ENCODE results near the gene KLF14.
"Not testable (repeated sequence)": the region's sequence is repeated elsewhere in the genome, so short reads cannot be mapped to it uniquely, and the experiment has no call there.

Gene KLF14

DNA sequence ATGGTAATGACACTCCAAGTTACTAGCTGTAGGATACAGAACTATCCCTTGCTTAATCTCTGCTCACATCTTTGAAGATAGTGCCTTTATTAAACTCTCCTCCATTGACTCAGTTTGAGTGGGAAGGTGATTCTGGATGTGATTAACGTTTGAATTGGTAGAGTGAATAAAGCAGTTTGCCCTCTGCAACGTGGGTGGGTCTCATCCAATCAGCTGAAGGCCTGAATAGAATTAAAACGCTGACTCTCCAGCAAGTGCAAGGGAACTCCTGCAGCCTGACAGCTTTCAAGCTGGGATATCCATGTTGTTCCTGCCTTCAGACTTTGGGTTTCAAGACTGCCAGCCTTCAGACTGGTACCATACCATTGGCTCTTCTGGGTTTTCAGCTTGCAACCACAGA, 21.6 kb downstream of the KLF14 start:
- DNase-seq (ENCODE audit: low read depth) = no peak

DNA sequence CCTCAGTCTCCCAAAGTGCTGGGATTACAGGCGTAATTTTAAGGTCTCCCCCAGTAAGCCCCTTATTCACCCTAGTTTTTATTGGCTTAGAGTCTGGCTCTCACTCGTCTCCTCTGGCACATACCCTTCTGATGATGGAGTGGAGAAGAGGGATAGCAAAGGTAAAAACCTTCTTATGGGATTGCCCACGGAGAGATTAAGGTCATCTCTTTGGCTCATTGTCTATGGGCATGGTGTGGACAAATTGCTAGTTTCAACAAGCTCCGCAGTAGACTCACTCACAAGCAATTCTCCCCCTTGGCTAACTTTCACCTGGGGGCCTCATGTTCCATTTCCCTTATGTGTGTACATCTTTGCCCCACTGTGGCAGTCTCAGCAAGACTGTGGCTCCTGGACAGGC, 25.2 kb downstream of the KLF14 start:
- DNase-seq (ENCODE audit: low read depth) = no peak

DNA sequence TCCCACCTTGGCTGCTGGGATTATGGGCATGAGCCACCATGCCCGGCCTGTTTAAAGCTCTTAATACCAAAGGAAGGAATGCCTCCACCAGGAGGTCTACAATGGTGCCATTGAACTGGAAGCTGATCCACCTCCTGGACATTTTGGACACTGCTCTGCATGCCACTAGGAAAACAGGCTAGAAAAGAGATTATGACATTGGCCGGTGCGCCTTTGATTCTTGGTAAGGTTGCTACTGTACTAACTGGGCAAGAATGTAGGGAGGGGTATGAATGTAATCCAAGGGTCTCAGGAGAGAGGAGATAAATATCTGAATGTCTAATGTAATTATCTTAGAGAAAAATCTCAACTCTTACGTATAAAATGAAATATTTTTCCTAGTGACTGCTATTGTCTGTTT, 26.0 kb downstream of the KLF14 start:
- DNase-seq (ENCODE audit: low read depth) = no peak

DNA sequence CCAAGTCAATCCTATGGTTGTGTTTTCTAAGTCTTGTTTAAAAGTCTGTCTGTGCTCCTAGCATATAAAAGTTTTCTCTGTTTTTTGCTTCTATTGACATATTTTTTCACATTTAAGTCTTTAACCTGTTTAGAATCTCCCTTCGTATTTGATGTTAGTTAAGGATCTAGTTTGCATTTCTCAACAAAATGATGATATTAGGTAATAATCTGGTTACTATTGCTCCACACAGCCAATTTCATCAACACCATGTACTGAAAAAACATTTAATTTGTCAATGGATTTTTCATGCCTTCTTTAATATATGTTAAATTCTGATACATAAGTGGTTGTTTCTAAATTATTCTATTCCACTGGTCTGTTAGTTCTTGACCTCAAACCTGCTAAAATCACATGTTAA, 30.2 kb downstream of the KLF14 start:
- no peak for DNase-seq (ENCODE audit: low read depth)

DNA sequence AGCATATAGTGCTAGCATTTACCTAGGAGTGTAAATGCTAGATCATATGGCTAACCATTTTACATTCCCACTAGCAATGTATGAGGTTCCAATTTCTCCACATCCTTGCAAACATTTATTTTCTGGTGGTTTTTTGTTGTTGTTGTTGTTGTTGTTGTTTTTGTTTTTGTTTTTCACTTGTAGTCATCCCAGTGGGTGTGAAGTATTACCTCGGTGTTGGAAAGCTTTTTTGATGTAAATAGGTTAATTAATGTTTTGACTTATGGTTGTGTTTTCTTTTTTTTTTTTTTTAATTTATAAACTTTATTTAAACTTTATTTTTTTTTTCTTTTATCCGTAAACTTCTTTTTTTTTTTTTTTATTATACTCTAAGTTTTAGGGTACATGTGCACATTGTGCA, 32.4 kb downstream of the KLF14 start:
- no peak for DNase-seq (ENCODE audit: low read depth)

DNA sequence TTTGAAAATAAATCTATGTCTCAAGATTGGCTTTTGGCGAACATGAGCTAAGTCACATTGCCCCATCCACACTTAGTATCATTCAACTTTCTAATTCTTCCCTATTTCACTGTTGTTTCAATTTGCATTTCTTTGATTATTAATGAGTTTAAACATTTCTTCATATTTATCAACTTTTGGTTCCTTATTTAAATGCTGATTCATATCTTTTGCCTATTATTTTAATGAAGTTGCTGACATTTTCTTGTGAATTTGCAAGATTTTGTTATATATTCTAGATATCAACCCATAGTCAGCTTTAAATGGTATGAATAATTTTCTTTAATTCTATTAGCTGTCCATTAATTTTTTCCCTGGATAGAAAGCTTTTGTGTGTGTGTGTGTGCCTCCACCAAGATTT, 33.2 kb downstream of the KLF14 start:
- no peak for DNase-seq (ENCODE audit: low read depth)

DNA sequence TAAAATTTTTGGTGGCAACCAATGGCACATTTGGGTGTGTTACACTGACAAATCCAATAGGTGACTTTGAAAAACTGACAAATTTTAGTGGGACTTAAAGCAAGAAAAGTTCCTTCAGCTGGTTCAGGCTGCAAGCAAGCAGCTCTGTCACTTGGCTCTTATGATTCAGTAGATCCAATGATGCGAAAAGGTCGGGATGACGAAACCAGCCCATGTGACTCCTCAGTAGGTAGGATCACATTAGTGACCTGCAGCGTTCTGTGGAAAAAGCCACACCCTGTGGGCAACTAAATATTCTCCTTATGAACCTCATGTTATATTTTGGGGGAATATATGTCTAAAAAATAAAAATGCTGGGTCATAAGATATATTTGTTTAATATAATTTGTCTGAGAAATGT, 34.3 kb downstream of the KLF14 start:
- no peak for DNase-seq (ENCODE audit: low read depth)

DNA sequence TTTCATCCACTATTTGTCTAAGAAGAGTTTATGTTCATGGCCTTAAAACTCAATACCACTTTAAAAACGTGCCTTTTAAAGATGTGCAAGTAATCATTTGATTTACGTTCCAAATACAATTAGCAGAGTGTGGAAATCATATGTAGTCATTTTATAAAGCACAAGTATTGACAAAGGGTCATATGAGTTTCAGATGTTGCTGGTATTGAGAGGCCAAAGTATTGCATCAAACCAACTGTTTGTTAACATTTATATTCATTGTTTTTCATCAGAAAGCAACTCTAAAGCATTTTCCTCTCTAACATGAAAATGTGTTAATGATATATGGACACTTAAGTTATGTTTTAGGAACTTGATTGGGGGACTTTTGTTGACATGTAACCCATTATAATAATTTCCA, 36.2 kb downstream of the KLF14 start:
- no peak for DNase-seq (ENCODE audit: low read depth)

DNA sequence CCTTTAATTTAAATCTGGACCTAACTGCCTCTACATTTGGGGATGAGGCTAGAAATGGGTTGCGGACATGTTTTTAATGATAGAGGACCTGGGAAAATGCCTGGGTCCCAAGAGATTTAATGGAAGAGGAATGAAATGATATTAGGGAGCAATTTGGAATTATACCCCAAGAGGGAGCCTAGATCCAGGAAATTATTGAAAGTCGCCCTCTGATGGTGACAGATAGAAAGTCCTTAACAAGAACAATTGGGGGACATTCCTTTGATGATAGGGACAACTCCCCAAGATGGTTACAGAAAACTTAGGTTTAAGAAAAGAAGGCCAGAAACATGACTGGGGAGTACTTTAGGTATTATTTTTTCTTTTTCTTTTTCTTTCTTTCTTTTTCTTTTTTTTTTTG, 38.2 kb downstream of the KLF14 start:
- no peak for DNase-seq (ENCODE audit: low read depth)

DNA sequence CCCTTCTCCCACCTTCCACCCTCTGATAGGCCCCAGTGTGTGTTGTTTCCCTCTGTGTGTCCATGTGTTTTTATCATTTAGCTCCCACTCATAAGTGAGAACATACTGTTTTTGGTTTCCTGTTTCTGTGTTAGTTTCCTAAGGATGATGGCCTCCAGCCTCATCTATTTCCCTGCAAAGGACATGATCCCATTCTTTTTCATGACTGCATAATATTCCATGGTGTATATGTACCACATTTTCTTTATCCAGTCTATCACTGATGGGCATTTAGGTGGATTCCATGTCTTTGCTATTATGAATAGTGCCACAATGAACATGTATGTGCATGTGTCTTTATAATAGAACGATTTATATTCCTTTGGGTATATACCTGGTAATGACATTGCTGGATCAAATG, 41.6 kb downstream of the KLF14 start:
- not testable (repeated sequence) for DNase-seq (ENCODE audit: low read depth)

DNA sequence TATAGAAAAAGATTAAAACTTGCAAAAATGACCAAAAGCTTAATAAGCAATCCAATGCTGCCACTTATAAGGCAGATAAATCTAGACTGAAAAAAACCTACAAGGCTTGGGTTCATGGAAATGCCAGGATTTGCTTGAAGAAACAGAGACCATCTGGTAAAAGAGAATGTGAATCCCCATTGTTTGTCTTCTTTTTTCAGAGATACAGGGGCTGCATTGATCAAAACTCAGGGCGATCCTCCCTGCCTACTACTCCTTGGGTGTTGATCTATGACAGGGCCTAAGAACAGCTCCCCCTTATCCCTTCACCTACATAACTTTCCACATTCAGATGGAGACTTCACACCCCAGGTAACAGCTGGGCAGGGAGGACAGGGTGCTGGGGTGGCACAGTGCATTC, 44.3 kb downstream of the KLF14 start:
- no peak for DNase-seq (ENCODE audit: low read depth)

DNA sequence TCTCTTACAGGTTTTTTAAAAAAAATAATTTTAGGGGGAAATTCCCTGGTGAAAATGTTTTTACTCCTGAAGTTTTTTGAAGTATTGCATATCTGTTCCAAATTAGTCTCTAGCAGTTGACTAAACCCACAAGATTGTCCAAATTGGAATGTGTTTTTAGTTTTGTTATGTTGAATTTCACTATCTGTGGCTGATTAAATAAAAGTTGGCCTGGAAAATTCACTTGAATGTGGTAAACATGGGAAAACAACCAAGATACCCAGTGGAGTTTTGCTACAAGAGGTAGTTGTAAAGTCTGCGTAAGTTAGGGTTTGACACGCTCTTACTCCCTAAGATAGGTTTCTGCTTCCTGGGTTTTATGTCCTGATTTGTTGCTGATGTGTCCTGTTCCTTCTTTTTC, 51.0 kb downstream of the KLF14 start:
- DNase-seq (ENCODE audit: low read depth) = no peak

All from stimulated activated CD4-positive, alpha-beta T cell treated with anti-CD3 and anti-CD28 coated beads, Interleukin-2, amount 100 ng/mL, for 4 hours (primary cell).